Measurements from ENCODE around the gene LRRC7. TPM values are rescaled to one million over a fixed set of nuclear protein-coding genes. Genes with fewer than 3 reads are reported as not detected.

Gene LRRC7
- total RNA-seq, 1 donor, result under 0.01 TPM

DNA sequence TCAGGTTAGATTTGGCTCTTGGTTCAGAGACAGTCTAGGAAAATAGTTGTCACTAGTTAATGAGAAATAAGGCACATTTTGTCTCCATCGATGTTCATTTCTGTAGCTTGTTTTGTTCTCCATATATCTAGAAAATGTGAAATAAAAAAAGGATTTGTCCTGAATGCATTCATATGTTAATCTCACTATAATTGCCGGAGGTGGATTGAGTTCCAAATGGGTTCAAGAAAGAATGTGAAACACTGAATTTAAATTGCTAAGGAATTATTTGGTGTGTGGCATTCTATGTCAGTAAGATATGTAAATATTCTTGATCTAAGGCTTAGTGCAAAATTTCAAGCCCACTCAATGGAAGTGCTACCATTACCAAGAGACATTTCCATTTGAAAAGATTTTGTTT, 176.7 kb downstream of the LRRC7 start:
- Histone ChIP-seq H3K4me2 (ENCODE audit: insufficient read depth, low read length) (no peak overlapping the region), H3K36me3 (ENCODE audit: insufficient read depth, low read length) (no peaks in the 10 kb centered on the region), H3K79me2 (ENCODE audit: insufficient read depth, low read length) (no peaks in the 10 kb centered on the region), H3K9me3 (ENCODE audit: low read depth, low read length) (no peaks in the 10 kb centered on the region), H3K4me3 (ENCODE audit: insufficient read depth, low read length) (no peak overlapping the region), H3K27me3 (ENCODE audit: insufficient read depth, low read length) (no peaks in the 10 kb centered on the region), H4K20me1 (ENCODE audit: insufficient read depth, low read length) (no peaks in the 10 kb centered on the region), H3K4me1 (ENCODE audit: insufficient read depth, low read length) (no peaks in the 10 kb centered on the region), H3K27ac (ENCODE audit: low read depth, low read length) (no peak overlapping the region), H2AFZ (ENCODE audit: low read length) (no peak overlapping the region)
- no peak for TF ChIP-seq CTCF (IDR thresholded peaks at IDR 0.05; ENCODE audit: extremely low read depth, low read depth, low read length)
- DNase-seq (ENCODE audit: insufficient read length, low spot score, missing footprints), result no peak

- Histone ChIP-seq H3K27me3 (ENCODE audit: insufficient read depth, low read length) (no peaks in the 10 kb centered on the region), H3K36me3 (ENCODE audit: insufficient read depth, low read length) (no peaks in the 10 kb centered on the region), H3K79me2 (ENCODE audit: insufficient read depth, low read length) (no peaks in the 10 kb centered on the region), H3K4me3 (ENCODE audit: insufficient read depth, low read length) (no peak overlapping the region), H3K9me3 (ENCODE audit: low read depth, low read length) (no peaks in the 10 kb centered on the region), H4K20me1 (ENCODE audit: insufficient read depth, low read length) (no peaks in the 10 kb centered on the region), H3K4me2 (ENCODE audit: insufficient read depth, low read length) (no peak overlapping the region), H3K27ac (ENCODE audit: low read depth, low read length) (no peak overlapping the region), H2AFZ (ENCODE audit: low read length) (no peak overlapping the region), H3K4me1 (ENCODE audit: insufficient read depth, low read length) (no peaks in the 10 kb centered on the region)
- no peak for DNase-seq (ENCODE audit: insufficient read length, low spot score, missing footprints)
- no peak for TF ChIP-seq CTCF (IDR thresholded peaks at IDR 0.05; ENCODE audit: extremely low read depth, low read depth, low read length)
Measured at GRCh38 chr1:69747207-69747606, 179.5 kb downstream of the LRRC7 start.

- Histone ChIP-seq H3K4me1 (ENCODE audit: insufficient read depth, low read length) (no peaks in the 10 kb centered on the region), H3K9me3 (ENCODE audit: low read depth, low read length) (no peaks in the 10 kb centered on the region), H3K4me3 (ENCODE audit: insufficient read depth, low read length) (no peak overlapping the region), H2AFZ (ENCODE audit: low read length) (no peak overlapping the region), H3K4me2 (ENCODE audit: insufficient read depth, low read length) (no peak overlapping the region), H4K20me1 (ENCODE audit: insufficient read depth, low read length) (no peaks in the 10 kb centered on the region), H3K27ac (ENCODE audit: low read depth, low read length) (no peak overlapping the region), H3K36me3 (ENCODE audit: insufficient read depth, low read length) (no peaks in the 10 kb centered on the region), H3K79me2 (ENCODE audit: insufficient read depth, low read length) (no peaks in the 10 kb centered on the region), H3K27me3 (ENCODE audit: insufficient read depth, low read length) (no peaks in the 10 kb centered on the region)
- DNase-seq (ENCODE audit: insufficient read length, low spot score, missing footprints), result no peak
- TF ChIP-seq CTCF (IDR thresholded peaks at IDR 0.05; ENCODE audit: extremely low read depth, low read depth, low read length), result no peak
Measured at GRCh38 chr1:69750638-69751037, 182.9 kb downstream of the LRRC7 start.

GRCh38 chr1:69752831-69753230, 185.1 kb downstream of the LRRC7 start:
- Histone ChIP-seq H4K20me1 (ENCODE audit: insufficient read depth, low read length) (no peaks in the 10 kb centered on the region), H3K4me3 (ENCODE audit: insufficient read depth, low read length) (no peak overlapping the region), H3K27ac (ENCODE audit: low read depth, low read length) (no peak overlapping the region), H3K36me3 (ENCODE audit: insufficient read depth, low read length) (no peaks in the 10 kb centered on the region), H3K4me1 (ENCODE audit: insufficient read depth, low read length) (no peaks in the 10 kb centered on the region), H2AFZ (ENCODE audit: low read length) (no peak overlapping the region), H3K9me3 (ENCODE audit: low read depth, low read length) (no peaks in the 10 kb centered on the region), H3K4me2 (ENCODE audit: insufficient read depth, low read length) (no peak overlapping the region), H3K79me2 (ENCODE audit: insufficient read depth, low read length) (no peaks in the 10 kb centered on the region), H3K27me3 (ENCODE audit: insufficient read depth, low read length) (no peaks in the 10 kb centered on the region)
- TF ChIP-seq CTCF (IDR thresholded peaks at IDR 0.05; ENCODE audit: extremely low read depth, low read depth, low read length), result no peak
- DNase-seq (ENCODE audit: insufficient read length, low spot score, missing footprints), result no peak
